ENCODE measurements around the gene SMPX. TPM values are rescaled to one million over a fixed set of nuclear protein-coding genes. Genes with fewer than 3 reads are reported as not detected.

SMPX gene
- not detected in 2 replicates for total RNA-seq

DNA sequence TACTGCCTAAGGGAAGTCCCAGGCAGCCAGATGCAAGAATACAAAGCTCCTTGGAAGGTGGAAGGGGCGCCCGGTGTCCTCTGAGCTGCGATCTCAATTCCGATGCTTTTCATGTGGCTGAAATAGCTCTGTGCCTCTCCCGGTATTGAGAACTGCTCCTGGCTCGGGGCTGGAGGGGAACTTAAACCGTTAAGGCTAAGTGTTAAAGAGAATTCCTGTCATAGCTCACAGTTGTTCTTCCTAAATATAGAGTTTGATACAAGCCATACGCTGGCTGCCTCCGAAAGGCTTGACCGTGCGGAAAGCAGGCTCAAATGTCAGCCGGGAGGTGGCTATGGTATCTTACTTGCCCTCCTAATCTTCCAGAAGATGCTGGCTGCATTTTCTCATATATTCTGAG is at the start of gene SMPX:
Gene SMPX (minus strand): TSS at position 157 of the 400 bp plus-strand sequence. CDS start 3,826 bp downstream, outside the sequence.

DNA sequence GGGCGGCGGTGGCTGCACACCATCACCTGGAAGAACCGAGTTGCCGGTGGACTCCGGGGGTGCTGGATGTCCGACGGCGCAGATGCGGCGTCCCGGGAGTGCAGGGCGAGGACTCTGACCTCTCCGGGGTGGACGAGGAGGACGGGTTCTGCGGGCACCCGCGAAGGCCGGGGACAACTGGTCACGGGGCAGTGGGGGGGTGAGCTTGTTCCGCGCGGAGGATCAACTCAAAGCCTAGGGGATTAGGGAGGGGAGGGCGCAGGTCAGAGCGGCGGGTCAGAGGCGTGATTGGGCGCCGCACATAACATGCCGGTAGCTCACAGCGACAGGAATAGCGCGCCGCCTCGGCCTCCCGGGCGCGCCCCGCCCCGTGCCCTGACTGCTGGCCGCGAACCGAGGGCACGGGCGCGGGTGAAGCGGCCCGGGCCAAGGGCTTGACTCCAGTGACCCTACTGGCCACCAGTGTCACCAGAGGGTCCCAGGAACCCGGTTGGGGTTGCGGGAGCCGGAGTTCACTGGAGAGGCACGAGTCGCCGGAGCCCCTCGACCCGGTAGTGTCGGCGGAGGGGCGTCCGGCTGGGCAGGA is 99.7 kb downstream of the SMPX start, which contains the start of gene KLHL34:
Gene KLHL34 (minus strand): TSS at position 179 of the 586 bp plus-strand sequence. CDS start 542 bp downstream, outside the sequence.

Other genes starting within 250 kb of the SMPX start
- not detected in 2 replicates for gene KLHL34, start 99.8 kb downstream of the SMPX start, total RNA-seq
- 5.6 and 7.8 TPM in 2 replicates for gene MBTPS2, start 81.5 kb upstream of the SMPX start, total RNA-seq
- 0.65 and 1.5 TPM in 2 replicates for gene YY2, start 97.9 kb upstream of the SMPX start, total RNA-seq
- 119 and 141 TPM in 2 replicates for gene SMS, start 182.6 kb upstream of the SMPX start, total RNA-seq